Panc1 (cell line): Measurements from ENCODE around the gene TCP10L.

ENCODE experiments used
- CTCF ChIP-seq: fragments of 450-650 bp; IDR thresholded peaks from 2 replicates; pipeline ENCODE4 v1.5.1; 2017; ENCODE audit warnings: mild to moderate bottlenecking
- POLR2AphosphoS5 ChIP-seq: IDR thresholded peaks from 2 replicates; pipeline ENCODE4 v1.6.1; 2012; ENCODE audit warnings: mild to moderate bottlenecking, low read depth, low read length, moderate library complexity
- SIN3A ChIP-seq: IDR thresholded peaks from 2 replicates; pipeline ENCODE4 v1.6.1; 2012; ENCODE audit warnings: low read depth, mild to moderate bottlenecking, low read length, moderate library complexity, borderline replicate concordance; ENCODE audit not compliant: insufficient read depth
- TCF7L2 ChIP-seq: IDR thresholded peaks from 2 replicates; pipeline ENCODE4 v1.6.1; 2011; ENCODE audit warnings: mild to moderate bottlenecking, low read depth, low read length, inconsistent platforms
- TF ChIP-seq, protein P1 (sequence below), 2 experiments: IDR thresholded peaks; 2 replicates each; pipeline ENCODE4 v1.6.1; 2011 to 2012; ENCODE audit warnings: low read depth in 2 of 2, control low read depth in 1 of 2, low read length in 1 of 2, mild to moderate bottlenecking in 1 of 2, moderate library complexity in 1 of 2; ENCODE audit not compliant: insufficient read depth in 1 of 2

- TF ChIP-seq CTCF, result no peak
- no peak for TF ChIP-seq TCF7L2
- TF ChIP-seq SIN3A, result no peak
- TF ChIP-seq, protein P1, sequence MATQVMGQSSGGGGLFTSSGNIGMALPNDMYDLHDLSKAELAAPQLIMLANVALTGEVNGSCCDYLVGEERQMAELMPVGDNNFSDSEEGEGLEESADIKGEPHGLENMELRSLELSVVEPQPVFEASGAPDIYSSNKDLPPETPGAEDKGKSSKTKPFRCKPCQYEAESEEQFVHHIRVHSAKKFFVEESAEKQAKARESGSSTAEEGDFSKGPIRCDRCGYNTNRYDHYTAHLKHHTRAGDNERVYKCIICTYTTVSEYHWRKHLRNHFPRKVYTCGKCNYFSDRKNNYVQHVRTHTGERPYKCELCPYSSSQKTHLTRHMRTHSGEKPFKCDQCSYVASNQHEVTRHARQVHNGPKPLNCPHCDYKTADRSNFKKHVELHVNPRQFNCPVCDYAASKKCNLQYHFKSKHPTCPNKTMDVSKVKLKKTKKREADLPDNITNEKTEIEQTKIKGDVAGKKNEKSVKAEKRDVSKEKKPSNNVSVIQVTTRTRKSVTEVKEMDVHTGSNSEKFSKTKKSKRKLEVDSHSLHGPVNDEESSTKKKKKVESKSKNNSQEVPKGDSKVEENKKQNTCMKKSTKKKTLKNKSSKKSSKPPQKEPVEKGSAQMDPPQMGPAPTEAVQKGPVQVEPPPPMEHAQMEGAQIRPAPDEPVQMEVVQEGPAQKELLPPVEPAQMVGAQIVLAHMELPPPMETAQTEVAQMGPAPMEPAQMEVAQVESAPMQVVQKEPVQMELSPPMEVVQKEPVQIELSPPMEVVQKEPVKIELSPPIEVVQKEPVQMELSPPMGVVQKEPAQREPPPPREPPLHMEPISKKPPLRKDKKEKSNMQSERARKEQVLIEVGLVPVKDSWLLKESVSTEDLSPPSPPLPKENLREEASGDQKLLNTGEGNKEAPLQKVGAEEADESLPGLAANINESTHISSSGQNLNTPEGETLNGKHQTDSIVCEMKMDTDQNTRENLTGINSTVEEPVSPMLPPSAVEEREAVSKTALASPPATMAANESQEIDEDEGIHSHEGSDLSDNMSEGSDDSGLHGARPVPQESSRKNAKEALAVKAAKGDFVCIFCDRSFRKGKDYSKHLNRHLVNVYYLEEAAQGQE (IDR thresholded peaks at IDR 0.05; ENCODE audit: insufficient read depth in 1 of 2, low read depth in 2 of 2, low read length in 1 of 2), result no peak
- no peak for TF ChIP-seq POLR2AphosphoS5
These were observed 4.8 kb upstream of the TCP10L start for GRCh38 chr21:32590130-32590529.
